Stimulated activated CD4-positive, alpha-beta T cell treated with anti-CD3 and anti-CD28 coated beads, Interleukin-15, amount 100 ng/mL, for 24 hours (primary cell): ENCODE measurements around the gene TRIM13.
"Not testable (repeated sequence)": the region's sequence is repeated elsewhere in the genome, so short reads cannot be mapped to it uniquely, and the experiment has no call there.

ENCODE experiments used
- DNase-seq: peaks from one replicate; pipeline ENCODE4 v3.0.0-alpha.2; 2020

Gene TRIM13

DNA sequence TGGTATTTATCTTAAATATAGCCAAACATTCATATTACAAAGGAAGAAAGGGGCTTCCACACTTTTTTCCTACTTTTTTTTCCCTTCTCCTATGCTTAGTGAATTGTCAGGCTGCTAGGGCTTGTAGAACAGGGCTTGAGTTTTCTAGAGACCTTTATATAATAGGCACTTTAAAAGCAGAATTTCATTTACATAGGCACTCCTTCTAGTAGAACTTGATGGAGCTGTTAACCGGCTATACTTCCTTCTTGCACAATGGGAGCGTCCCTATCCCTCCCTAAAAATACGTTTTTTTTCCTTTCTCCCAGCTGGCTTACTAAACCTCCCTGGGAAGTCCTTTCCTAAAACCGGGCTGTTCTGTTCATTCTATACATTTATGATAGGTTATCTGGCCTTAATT is 1.1 kb downstream of the TRIM13 start:
- DNase-seq, result no peak

DNA sequence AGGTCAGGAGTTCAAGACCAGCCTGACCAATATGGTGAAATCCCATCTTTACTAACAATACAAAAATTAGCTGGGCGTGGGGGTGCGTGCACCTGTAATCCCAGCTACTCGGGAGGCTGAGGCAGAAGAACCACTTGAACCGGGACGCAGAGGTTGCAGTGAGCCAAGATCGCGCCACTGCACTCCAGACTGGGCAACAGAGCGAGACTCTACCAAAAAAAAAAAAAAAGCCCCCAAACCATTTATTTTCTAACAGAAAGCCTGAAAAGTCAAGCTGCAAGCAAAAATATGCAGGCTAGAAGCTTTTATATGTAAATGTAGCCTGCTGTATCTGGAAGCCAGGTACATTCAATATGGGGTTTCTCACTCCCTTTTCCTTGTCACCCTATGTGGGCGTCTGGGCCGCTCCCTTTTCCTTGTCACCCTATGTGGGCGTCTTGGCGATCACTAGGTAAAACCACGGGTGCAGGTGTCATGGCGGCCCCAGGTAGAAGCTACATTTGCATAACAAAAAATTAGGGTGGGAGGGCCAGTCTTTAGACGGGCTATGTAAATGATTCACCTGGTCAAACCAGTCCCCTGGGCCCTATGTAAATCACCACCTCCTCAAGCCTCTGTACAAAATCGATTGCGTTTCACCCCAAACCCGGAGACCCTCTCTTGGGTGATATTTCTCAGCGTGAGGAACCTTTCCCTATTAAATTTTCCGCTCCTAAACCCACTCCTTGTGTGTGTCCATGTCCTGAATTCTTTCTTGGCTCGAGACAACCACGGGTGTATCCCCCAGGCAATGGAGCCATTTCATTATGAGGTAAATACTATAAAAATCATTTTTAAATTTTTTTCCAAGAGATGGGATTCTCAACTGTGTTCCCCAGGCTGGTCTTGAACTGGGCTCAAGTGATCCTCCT is 2.1 kb downstream of the TRIM13 start:
- no peak for DNase-seq

DNA sequence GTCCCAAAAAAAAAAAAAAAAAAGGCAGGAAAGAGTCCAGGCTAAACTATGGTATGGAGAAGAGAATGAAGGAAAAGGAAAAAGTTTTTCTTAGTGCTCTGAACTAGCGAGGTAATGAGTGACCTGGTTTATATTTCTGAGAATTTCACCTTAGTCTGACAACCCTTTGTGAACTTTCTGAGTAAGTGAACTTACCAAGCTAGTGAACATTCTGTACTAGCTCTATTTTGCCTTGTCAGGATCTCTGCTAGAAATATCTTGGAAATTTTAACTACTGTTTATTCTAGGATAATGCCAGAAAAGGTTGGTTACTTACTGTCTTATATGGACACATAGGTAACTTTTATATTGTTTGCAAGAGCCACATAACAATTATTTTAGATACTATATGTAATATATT is 4.4 kb downstream of the TRIM13 start:
- no peak for DNase-seq

DNA sequence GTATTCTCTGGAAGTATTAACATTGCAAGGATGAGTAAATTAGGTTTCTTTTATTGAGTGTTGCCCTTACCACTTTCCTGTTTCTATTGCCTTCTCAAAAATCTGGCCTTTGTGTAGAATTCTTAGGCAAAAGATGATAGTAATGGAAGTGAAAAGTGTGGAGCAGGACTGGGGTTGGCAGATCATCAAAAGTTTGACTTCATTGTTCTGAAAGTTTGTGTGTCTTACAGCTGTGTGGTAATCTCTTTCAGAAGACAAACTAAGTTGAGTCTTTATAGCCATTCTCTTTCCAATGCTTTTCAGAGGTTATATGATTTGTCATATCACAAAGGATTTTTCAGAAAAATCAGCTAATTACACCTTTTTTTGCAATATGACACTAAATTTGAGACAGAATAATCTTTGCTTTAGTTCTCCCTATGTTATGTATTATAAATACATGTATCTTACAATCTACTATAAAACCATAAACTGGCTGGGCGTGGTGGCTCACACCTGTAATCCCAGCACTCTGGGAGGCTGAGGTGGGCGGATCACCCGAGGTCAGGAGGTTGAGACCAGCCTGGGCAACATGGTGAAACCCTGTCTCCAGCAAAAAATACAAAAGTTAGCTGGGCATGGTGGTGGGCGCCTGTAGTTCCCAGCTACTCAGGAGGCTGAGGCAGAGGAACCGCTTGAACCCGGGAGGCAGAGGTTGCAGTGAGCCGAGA is 9.7 kb downstream of the TRIM13 start:
- DNase-seq, result no peak

DNA sequence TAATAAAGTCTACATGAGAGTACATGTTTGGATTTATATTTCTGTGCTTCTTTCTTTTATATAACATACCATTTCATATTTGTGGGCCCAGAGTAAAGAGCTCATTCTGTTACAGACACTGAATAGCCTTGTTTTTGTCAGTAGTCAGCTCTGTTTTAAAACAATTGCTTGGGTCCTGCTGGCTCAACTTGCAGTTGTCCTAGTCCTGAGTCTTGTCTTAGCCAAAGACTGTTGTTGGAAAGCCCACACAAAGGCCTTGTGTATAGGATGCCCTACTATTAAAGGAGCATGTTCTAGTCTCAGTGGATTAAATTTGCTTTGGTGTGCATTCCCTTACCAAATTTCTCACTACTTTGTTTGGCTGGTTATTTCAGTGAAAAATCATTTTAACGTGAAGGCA is 14.6 kb downstream of the TRIM13 start:
- DNase-seq, result no peak

DNA sequence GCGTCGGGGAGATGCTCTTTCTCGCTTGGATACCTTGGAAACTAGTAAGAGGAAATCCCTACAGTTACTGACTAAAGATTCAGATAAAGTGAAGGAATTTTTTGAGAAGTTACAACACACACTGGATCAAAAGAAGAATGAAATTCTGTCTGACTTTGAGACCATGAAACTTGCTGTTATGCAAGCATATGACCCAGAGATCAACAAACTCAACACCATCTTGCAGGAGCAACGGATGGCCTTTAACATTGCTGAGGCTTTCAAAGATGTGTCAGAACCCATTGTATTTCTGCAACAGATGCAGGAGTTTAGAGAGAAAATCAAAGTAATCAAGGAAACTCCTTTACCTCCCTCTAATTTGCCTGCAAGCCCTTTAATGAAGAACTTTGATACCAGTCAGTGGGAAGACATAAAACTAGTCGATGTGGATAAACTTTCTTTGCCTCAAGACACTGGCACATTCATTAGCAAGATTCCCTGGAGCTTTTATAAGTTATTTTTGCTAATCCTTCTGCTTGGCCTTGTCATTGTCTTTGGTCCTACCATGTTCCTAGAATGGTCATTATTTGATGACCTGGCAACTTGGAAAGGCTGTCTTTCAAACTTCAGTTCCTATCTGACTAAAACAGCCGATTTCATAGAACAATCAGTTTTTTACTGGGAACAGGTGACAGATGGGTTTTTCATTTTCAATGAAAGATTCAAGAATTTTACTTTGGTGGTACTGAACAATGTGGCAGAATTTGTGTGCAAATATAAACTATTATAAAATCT is 15.7 kb downstream of the TRIM13 start:
- DNase-seq, result no peak

DNA sequence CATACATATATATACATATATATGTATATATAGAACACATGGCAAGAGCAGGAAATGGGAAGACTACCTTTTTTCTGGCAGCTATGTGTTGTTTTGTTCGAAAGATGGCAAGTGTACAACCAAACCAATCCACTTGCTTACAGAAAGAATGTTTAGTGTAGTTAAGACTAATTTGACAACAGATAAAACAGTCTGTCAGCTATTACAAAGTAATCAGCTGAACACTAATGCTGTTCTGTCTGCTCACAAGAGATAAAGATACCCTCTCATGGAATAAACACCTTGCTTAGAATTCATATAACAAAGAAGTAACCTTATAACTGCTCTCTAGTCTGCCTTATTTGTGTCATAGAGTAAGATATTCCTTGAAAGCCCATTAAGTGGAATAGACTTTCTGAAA is 17.5 kb downstream of the TRIM13 start:
- DNase-seq, result no peak

DNA sequence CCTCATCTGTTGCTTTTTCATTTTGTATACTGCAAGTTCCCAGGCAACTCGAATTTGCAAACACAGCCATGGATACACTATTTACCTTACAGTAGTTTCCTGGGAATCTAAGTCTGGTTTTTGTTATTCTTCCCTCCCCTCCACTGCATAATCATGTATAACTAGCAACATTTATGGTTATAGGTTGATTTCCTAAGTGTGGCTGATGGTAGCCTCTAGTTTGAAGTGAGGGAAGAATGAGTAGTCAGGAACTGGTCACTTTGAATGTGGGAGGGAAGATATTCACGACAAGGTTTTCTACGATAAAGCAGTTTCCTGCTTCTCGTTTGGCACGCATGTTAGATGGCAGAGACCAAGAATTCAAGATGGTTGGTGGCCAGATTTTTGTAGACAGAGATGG is 18.4 kb downstream of the TRIM13 start, which contains the start of gene KCNRG:
Gene KCNRG, plus strand, starts transcription at position 187 of the 400 bp plus-strand sequence. Its CDS starts 50 bp downstream, at position 237.
- no peak for DNase-seq

DNA sequence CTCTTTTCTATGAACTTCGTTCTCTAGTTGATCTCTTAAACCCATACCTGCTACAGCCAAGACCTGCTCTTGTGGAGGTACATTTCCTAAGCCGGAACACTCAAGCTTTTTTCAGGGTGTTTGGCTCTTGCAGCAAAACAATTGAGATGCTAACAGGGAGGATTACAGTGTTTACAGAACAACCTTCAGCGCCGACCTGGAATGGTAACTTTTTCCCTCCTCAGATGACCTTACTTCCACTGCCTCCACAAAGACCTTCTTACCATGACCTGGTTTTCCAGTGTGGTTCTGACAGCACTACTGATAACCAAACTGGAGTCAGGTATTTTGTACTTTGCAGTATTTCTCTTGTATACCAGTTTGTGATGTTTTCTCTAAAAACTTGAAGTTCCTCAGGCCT is 18.9 kb downstream of the TRIM13 start:
- DNase-seq, result no peak

DNA sequence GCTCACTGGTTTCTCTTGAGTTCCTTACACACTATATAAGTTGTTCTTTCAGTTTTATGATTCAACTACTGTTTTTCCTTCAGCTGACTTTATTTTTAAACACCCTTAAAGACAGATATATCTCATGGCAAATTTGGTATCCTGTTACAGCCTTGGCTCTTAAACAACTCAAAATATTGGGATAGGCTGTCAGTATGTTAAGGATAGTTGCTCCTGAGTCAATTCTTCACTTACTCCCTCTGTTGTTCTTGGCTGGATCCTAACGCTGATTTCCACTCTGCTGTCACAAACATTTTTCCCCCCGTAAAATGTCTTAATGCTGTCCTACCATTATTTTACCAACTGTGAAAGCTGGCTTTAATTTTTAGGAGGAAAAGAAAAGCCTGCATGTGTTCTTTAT is 19.6 kb downstream of the TRIM13 start:
- no peak for DNase-seq

DNA sequence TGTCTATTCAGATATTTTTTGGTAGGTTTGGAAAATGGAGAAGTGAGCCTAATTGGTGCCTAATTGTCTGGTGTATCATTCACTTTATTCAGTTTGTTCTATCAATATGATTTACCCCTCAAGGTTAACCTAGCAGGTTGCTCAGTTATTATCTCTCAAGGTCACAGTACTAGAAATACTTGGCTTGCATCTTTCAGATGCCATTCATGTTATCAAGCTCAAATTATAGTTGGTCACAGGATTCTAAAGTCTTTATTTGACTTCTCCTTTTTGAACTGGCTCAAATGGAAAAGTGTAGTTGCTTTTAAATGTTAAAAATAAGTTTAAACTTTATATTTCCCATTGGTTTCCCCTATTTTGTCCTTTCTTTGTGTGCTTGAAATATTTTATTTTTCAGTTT is 21.0 kb downstream of the TRIM13 start:
- DNase-seq, result no peak

DNA sequence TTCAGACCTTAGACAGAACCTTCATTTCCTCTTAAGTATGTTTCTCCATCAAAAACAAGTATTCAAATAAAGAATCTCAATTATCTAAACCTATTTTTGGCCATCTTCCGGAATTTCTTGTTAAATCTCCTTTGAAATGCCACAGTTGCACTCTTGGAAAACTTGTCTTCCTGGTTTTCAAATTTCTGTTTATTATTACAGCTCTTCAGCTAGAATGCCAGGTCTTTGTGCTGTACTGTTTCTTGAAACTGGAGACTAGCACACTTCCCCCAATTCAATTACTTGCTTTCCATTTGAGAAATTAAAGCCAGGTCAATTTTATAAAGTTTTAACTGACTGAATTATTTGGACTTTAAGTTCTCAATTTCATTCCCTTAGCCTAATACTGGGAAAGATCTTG is 28.6 kb downstream of the TRIM13 start:
- no peak for DNase-seq

DNA sequence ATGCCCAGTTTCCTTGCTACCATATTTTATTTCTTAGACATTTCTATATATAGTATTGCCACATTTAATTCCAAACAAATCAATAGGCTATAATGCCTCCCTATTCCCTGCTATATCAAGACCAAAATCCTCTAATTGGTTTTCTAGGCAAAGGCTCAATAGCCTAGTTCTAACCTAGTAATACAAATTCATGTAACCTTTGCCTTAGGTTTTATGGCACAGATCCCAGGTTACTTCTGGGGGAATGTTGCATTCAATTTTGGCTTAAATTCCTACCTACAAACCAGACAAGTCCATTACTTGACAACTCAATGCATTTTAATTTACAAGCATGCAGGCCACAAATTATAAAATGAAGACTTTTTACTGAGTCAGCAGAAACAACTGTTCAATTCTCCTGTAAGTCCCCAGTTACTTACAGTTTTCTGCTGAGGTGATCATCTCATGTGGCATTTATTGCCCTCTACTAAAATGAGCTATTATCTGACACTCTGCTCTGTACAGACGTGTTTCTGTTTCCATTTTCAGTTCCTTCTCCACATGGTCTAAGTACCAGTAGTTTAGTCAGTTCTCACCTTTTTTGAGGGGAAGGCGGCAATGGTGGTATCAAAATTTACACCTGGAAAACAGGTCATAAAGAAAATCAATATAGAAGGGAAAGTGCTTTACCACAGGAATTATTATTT is 30.1 kb downstream of the TRIM13 start:
- DNase-seq, result no peak

DNA sequence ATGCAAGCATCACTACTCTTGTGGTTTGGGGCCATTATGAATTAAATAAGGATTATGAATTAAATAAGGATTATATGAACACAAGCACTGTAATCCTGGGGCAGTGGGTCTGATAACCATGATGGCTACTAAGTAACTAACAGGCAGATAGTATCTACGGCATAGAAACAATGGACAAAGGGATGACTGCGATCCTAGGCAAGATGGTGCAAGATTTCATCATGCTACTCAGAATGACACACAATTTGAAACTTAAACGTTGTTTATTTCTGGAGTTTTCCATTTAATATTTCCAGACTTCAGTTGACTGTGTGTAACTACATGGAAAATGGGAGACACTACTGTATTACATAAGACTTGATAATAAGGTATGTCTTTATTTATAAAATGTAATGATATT is 33.5 kb downstream of the TRIM13 start:
- DNase-seq, result no peak

DNA sequence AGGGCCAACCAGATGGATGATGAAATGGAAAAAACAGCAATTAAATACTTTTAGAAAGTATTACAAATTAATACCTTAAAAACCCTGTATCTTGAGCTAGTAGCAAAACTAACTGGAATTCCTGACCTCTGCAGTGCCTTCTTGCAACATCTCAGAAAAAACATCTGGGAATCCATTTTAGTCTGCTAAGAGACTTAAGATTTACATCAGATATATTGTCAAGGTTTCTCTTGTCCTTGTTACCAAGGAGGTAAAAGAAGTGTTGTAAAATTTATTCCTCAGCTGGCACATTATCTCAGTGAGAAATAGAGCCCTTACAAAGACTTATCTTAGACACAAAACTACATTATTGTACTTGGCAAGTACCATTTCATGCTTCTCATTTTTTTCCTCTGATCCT is 36.9 kb downstream of the TRIM13 start:
- no peak for DNase-seq

DNA sequence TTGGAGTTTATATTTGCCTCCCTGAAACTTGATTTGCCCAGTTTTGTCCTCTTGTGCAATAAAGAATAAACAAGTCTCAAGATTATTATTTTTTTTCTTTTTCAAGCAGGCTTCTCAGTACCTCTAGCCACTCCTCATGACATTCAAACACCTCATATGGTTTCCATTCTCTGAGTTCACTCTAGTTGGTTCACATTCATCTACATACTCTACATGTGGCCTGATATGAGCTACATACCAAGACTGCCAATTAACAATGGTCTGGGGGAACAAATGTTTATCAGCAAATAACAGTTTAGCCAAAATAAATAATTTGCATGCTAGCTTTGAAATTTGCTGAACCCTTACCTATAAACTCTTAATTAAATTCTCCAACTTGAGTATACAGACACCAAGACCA is 40.9 kb downstream of the TRIM13 start:
- DNase-seq, result no peak

DNA sequence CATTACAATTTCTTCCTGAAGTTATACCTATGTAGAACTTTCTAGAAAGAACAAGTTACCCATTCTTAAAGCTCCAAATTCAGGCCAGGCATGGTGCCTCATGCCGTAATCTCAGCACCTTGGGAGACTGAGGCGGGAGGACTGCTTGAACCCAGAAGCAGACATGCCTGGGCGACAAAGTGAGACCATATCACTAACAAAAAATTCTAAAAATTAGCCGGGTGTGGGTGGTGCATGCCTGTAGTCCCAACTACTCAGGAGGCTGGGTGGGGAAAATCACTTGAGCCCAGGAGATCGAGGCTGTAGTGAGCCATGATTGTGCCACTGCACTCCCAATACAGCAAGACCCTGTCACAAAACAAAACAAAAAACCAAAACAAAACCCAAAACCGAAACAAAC is 41.4 kb downstream of the TRIM13 start:
- no peak for DNase-seq

DNA sequence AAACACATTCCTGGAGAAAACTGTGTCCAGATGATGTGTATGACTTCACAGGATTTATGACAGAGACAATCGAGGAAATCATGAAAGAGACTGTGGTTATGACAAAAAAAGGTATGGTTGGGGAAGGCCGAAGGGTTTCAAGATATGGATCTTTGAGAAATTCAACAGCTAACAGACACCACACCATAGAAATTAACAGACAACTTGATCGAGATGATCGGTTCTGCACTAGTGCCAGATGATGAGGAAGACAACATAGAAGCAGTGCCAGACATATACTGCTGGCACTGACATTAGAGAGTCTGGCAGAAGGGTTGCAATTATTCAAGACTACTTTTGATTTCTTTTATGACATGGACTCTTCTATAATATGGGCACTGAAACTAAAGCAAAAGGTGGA is 55.6 kb downstream of the TRIM13 start:
- no peak for DNase-seq

DNA sequence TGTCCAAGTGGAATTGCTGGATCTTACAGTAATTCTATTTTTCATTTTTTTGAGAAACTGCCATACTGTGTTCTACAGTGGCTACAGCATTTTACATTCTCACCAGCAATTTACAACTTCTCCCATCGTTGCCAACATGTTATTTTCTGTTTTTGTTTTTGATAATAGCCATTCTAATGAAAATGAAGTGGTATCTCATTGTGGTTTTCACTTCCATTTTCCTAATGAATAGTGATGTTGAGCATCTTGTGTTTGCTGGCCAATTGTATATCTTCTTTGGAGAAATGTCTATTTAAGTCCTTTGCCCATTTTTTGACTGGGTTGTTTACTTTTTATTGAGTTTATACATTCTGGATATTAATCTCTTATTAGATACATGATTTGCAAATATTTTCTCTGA is 57.0 kb downstream of the TRIM13 start:
- no peak for DNase-seq

DNA sequence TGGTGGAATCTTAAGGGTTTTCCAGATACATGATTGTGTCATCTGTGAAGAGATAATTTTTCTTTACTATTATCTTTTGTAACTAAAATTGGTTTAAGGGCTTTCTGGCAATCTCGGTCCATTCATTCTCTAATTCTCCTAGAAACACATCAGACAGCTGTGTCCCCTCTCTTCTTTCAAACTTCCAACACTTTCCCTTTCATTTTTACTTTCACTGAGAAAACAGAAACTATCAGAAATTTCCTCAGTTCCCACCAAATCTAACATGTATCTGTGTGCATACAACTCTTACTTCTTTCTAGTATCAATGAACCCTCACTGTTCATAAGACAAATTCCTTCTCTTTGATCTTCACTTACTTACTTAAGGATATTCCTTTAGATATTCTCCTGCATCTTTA is 58.6 kb downstream of the TRIM13 start:
- no peak for DNase-seq

DNA sequence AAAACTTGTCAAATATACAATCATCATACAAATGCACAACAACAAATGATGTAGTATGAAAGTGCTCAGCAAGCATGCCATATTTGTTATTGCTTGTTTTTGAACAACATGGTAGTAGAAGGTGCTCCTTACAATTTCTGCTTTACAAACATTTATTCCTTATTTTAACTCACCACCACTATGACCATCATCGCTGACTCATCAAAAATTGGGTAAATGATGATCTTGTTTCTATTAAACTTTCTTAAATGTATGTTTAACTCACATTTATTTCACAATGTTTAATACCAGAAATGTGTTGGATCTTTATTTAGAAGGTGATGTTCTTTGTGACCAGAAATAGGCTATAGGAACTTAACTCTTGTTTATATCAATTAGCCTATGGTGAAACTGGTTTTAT is 63.9 kb downstream of the TRIM13 start:
- no peak for DNase-seq

DNA sequence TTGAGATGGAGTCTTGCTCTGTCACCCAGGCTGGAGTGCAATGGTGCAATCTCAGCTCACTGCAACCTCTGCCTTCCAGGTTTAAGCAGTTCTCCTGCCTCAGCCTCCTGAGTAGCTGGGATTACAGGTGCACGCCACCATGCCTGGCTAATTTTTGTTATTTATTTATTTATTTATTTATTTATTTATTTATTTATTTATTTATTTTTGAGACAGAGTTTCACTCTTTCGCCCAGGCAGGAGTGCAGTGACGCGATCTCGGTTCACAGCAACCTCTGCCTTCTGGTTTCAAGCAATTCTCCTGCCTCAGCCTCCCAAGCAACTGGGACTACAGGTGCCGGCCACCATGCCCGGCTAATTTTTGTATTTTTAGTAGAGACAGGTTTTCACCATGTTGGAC is 65.5 kb downstream of the TRIM13 start:
- DNase-seq, result not testable (repeated sequence)

DNA sequence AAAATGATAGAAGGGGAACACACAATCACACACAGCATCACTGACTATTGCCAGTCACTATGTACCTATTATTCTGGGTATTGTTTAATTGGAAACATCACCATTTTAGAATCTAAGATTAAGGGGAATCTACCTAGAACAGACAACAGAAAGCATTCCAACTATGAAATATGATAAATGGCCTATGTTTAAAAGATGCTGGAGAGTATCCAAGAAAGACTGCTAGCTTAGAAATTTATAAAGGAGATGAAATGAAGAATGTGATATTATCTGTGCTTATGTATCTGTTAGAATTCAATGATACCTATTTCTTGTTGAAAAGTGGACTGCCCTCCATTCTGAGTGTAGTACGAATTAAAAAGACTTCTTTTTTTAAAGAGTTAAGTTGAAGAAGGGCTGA is 68.9 kb downstream of the TRIM13 start:
- no peak for DNase-seq
